ENCODE data around the gene SKOR1. TPM values are rescaled to one million over a fixed set of nuclear protein-coding genes. Genes with fewer than 3 reads are reported as not detected.

SKOR1 gene
- total and polyA plus RNA-seq, 2 of the 13 experiments (the other 11 are each of a cell fraction or from before 2014, with no cell fraction given), result 0.09 to 0.11 TPM

GRCh38 chr15:67799801-67800205, 25.5 kb upstream of the SKOR1 start (continued):
- no peak for TF ChIP-seq ZNF646 (CRISPR knock-in tag; IDR thresholded peaks at IDR 0.05)
- no peak for TF ChIP-seq AKAP8 (CRISPR knock-in tag; IDR thresholded peaks at IDR 0.05)
- no peak for TF ChIP-seq HMGA1 (CRISPR knock-in tag; conservative IDR thresholded peaks at IDR 0.05)
- TF ChIP-seq HNRNPH1 (optimal IDR thresholded peaks at IDR 0.05; ENCODE audit: low read depth, low read length), result no peak
- no peak for TF ChIP-seq ZNF782 (CRISPR knock-in tag; IDR thresholded peaks at IDR 0.05; ENCODE audit: borderline replicate concordance)

GRCh38 chr15:67801142-67801541, 24.2 kb upstream of the SKOR1 start:
- H3K4me1 ChIP-seq (ENCODE audit: insufficient read depth, low read length), result peaks cover 9% of the 10 kb centered on the region
- TF ChIP-seq CHD2 (IDR thresholded peaks at IDR 0.05; ENCODE audit: low read depth, low read length) (no peak), NAIF1 (CRISPR knock-in tag; IDR thresholded peaks at IDR 0.05; ENCODE audit: borderline replicate concordance) (no peak), TOPORS (CRISPR knock-in tag; IDR thresholded peaks at IDR 0.05) (no peak), RORA (CRISPR knock-in tag; IDR thresholded peaks at IDR 0.05) (no peak), MBNL3 (CRISPR knock-in tag; conservative IDR thresholded peaks at IDR 0.05) (no peak), SMAD1 (CRISPR knock-in tag; IDR thresholded peaks at IDR 0.05; ENCODE audit: borderline replicate concordance, low read depth) (no peak), SMAD9 (CRISPR knock-in tag; IDR thresholded peaks at IDR 0.05) (no peak), ZNF746 (CRISPR knock-in tag; IDR thresholded peaks at IDR 0.05) (no peak), ZKSCAN1 (IDR thresholded peaks at IDR 0.05; ENCODE audit: low read length) (no peak)
- H3K9me3 ChIP-seq (ENCODE audit: low read length), result no peaks in the 10 kb centered on the region
- no peak overlapping the region for H3K4me2 ChIP-seq (ENCODE audit: low read depth, low read length)
- H3K27me3 ChIP-seq (ENCODE audit: control insufficient read depth in 1 of 2, insufficient read depth in 2 of 2, low read length in 2 of 2), result no peaks in the 10 kb centered on the region
- no peaks in the 10 kb centered on the region for H4K20me1 ChIP-seq (ENCODE audit: insufficient read depth, low read length)
- 88% methylated on average over 2 of the region's 2 CpGs for WGBS (ENCODE audit: low lambda C conversion rate)
- FAIRE-seq (no peak), ATAC-seq (no peak), DNase-seq (ENCODE audit: low spot score) (no peak)
- no peak overlapping the region for H2AFZ ChIP-seq (ENCODE audit: low read length)
- H3K79me2 ChIP-seq (ENCODE audit: insufficient read depth, low read length), result no peaks in the 10 kb centered on the region
- no TSS peak for BruUV-seq (replicated peaks)
- ChIA-PET CTCF (ENCODE audit: low intra/inter-chr PET ratio, low total read pairs) (no interaction called here), POLR2A (no interaction called here)
- in situ Hi-C loops (cut with HindIII; ENCODE audit: extremely low pct_ligation_motif_present, low pct_unique_long_range_greater_than_20kb) (no loop called here), intact Hi-C loops (cut with micrococcal nuclease; ENCODE audit: unreplicated experiment) (no loop called here)
- no peak overlapping the region for H3K27ac ChIP-seq (ENCODE audit: extremely low read length, insufficient read depth, low read length)
- no peak overlapping the region for H3K9ac ChIP-seq (ENCODE audit: insufficient read depth, low read depth, low read length)
- H3K36me3 ChIP-seq (replicated peaks in 1 of 2; ENCODE audit: control insufficient read depth in 1 of 2, insufficient read depth in 2 of 2, low read length in 2 of 2), result no peaks in the 10 kb centered on the region
- H3K4me3 ChIP-seq (replicated peaks in 1 of 3; ENCODE audit: insufficient read depth in 1 of 3, low read depth in 2 of 3, low read length in 3 of 3), result no peak overlapping the region

Measured in HepG2 (cell line).